IMR-90 (cell line): ENCODE data around the gene RASGRP1. TPM values are rescaled to one million over a fixed set of nuclear protein-coding genes. Genes with fewer than 3 reads are reported as not detected.

ENCODE experiments used
- ATAC-seq: fragments of 200-7000 bp; cut with Tn5 transposase; 2 replicates; pipeline ENCODE4 v1.9.1; 2020; ENCODE audit warnings: low read depth, mild to moderate bottlenecking, moderate library complexity
- BruUV-seq: library from RNA; stranded (reverse); fragments of 400-500 nt; replicated peaks from 2 replicates; lab custom pipeline; 2021; lab: Mats Ljungman, UMichigan
- CTCF ChIA-PET: fragments of 300-600 bp; formaldehyde crosslinking; extraction: SDS; loops from one replicate; lab custom pipeline; 2021; ENCODE audit warnings: antibody characterized with exemption; lab: Yijun Ruan, JAX
- POLR2A ChIA-PET: fragments of 300-600 bp; sonication (Branson Sonifier 250); formaldehyde crosslinking; loops from one replicate; lab custom pipeline; 2022; ENCODE audit warnings: antibody characterized with exemption; ENCODE audit not compliant: unreplicated experiment; lab: Charles Lee
- DNase-seq: peaks from one replicate; pipeline ENCODE4 v3.0.0; 2013
- H2AFZ ChIP-seq: replicated peaks from 2 replicates; pipeline ENCODE3; 2013; ENCODE audit warnings: low read length, mild to moderate bottlenecking; ENCODE audit not compliant: poor library complexity
- H2AK5ac ChIP-seq: 2 replicates; pipeline ENCODE4 v1.6.1; 2013; ENCODE audit warnings: low read depth, low read length, inconsistent platforms
- H2AK9ac ChIP-seq: replicated peaks from 2 replicates; pipeline ENCODE3; 2013; ENCODE audit warnings: mild to moderate bottlenecking, low read depth, low read length, moderate library complexity; ENCODE audit not compliant: poor library complexity
- H2BK120ac ChIP-seq: 2 replicates; pipeline ENCODE4 v1.6.1; 2013; ENCODE audit warnings: low read depth, low read length, inconsistent platforms
- H2BK15ac ChIP-seq: 3 replicates; pipeline ENCODE4 v1.6.1; 2013; ENCODE audit warnings: low read depth, low read length, inconsistent platforms
- H2BK20ac ChIP-seq: 2 replicates; pipeline ENCODE4 v1.6.1; 2013; ENCODE audit warnings: low read depth, mild to moderate bottlenecking, inconsistent platforms, low read length, moderate library complexity
- H2BK5ac ChIP-seq: 2 replicates; pipeline ENCODE4 v1.6.1; 2013; ENCODE audit warnings: mild to moderate bottlenecking, low read depth, low read length, inconsistent platforms; ENCODE audit not compliant: poor library complexity, severe bottlenecking
- H3K14ac ChIP-seq: replicated peaks from 2 replicates; pipeline ENCODE4 v1.6.1; 2013; ENCODE audit warnings: low read depth, low read length, inconsistent platforms
- H3K18ac ChIP-seq: 2 replicates; pipeline ENCODE4 v1.6.1; 2013; ENCODE audit warnings: low read depth, low read length, control low read depth
- H3K23ac ChIP-seq: 2 replicates; pipeline ENCODE4 v1.6.1; 2013; ENCODE audit warnings: low read depth, low read length, inconsistent platforms
- H3K27ac ChIP-seq: 2 replicates; pipeline ENCODE4 v1.5.1; 2013; ENCODE audit warnings: mild to moderate bottlenecking, control low read depth, low read length; ENCODE audit not compliant: insufficient read depth
- H3K27me3 ChIP-seq: 2 replicates; pipeline ENCODE4 v1.6.1; 2013; ENCODE audit warnings: low read length; ENCODE audit not compliant: control insufficient read depth, insufficient read depth
- H3K36me3 ChIP-seq: 2 replicates; pipeline ENCODE4 v1.6.1; 2013; ENCODE audit warnings: low read length, mixed read lengths; ENCODE audit not compliant: control insufficient read depth, insufficient read depth
- H3K4ac ChIP-seq: 2 replicates; pipeline ENCODE4 v1.6.1; 2013; ENCODE audit warnings: low read depth, low read length, inconsistent platforms
- H3K4me1 ChIP-seq: 2 replicates; pipeline ENCODE4 v1.6.1; 2013; ENCODE audit warnings: low read length, mixed read lengths; ENCODE audit not compliant: control insufficient read depth, insufficient read depth
- H3K4me2 ChIP-seq: 2 replicates; pipeline ENCODE4 v1.6.1; 2013; ENCODE audit warnings: low read depth, mild to moderate bottlenecking, control low read depth, low read length, moderate library complexity
- H3K4me3 ChIP-seq: 2 replicates; pipeline ENCODE4 v1.5.1; 2013; ENCODE audit warnings: low read depth, mild to moderate bottlenecking, control low read depth, low read length, moderate library complexity; ENCODE audit not compliant: insufficient read depth
- H3K56ac ChIP-seq: 2 replicates; pipeline ENCODE4 v1.6.1; 2013; ENCODE audit warnings: low read length, inconsistent platforms; ENCODE audit not compliant: insufficient read depth; ENCODE audit errors: extremely low read depth
- H3K79me1 ChIP-seq, 2 experiments: 2 replicates each; pipeline ENCODE4 v1.6.1; 2013; ENCODE audit warnings: low read length in 2 of 2, inconsistent platforms in 1 of 2, low read depth in 1 of 2
- H3K9ac ChIP-seq: 2 replicates; pipeline ENCODE4 v1.6.1; 2013; ENCODE audit warnings: low read depth, low read length, control low read depth
- H3K9me1 ChIP-seq: 2 replicates; pipeline ENCODE4 v1.6.1; 2013; ENCODE audit warnings: low read length, inconsistent platforms; ENCODE audit not compliant: insufficient read depth
- H3K9me3 ChIP-seq: 2 replicates; pipeline ENCODE4 v1.6.1; 2013; ENCODE audit warnings: low read length; ENCODE audit not compliant: control insufficient read depth, insufficient read depth
- H4K20me1 ChIP-seq: 2 replicates; pipeline ENCODE4 v1.6.1; 2013; ENCODE audit warnings: low read length, inconsistent platforms; ENCODE audit not compliant: insufficient read depth
- H4K5ac ChIP-seq: 2 replicates; pipeline ENCODE4 v1.6.1; 2013; ENCODE audit warnings: mild to moderate bottlenecking, low read depth, low read length, control low read depth
- H4K8ac ChIP-seq, 2 experiments: 2 replicates each; pipeline ENCODE4 v1.6.1; 2013; ENCODE audit warnings: low read depth in 2 of 2, low read length in 2 of 2, control low read depth in 1 of 2, inconsistent platforms in 1 of 2
- H4K91ac ChIP-seq: 2 replicates; pipeline ENCODE4 v1.6.1; 2013; ENCODE audit warnings: low read depth, low read length, inconsistent platforms; ENCODE audit not compliant: insufficient read depth
- BHLHE40 ChIP-seq: fragments of 150-350 bp; IDR thresholded peaks from 2 replicates; pipeline ENCODE4 v1.6.1; 2016; ENCODE audit warnings: mild to moderate bottlenecking, low read depth, low read length
- CEBPB ChIP-seq: IDR thresholded peaks from 2 replicates; pipeline ENCODE4 v1.6.1; 2012; ENCODE audit warnings: low read depth, low read length, improper control_type of control experiment
- CHD1 ChIP-seq: IDR thresholded peaks from 2 replicates; pipeline ENCODE4 v1.6.1; 2012; ENCODE audit warnings: low read depth, low read length, improper control_type of control experiment
- CTCF ChIP-seq: conservative IDR thresholded peaks from 2 replicates; pipeline ENCODE4 v1.5.1; 2012; ENCODE audit warnings: mild to moderate bottlenecking, low read depth, low read length, improper control_type of control experiment
- ELK1 ChIP-seq: fragments of 150-350 bp; IDR thresholded peaks from 2 replicates; pipeline ENCODE4 v1.6.1; 2016; ENCODE audit warnings: low read depth, mild to moderate bottlenecking, low read length, moderate library complexity, borderline replicate concordance
- FOS ChIP-seq: fragments of 150-350 bp; IDR thresholded peaks from 2 replicates; pipeline ENCODE4 v1.6.1; 2016; ENCODE audit warnings: low read depth, low read length
- MAFK ChIP-seq: IDR thresholded peaks from 2 replicates; pipeline ENCODE4 v1.6.1; 2012; ENCODE audit warnings: low read depth, low read length, improper control_type of control experiment
- MAZ ChIP-seq: IDR thresholded peaks from 2 replicates; pipeline ENCODE4 v1.6.1; 2012; ENCODE audit warnings: low read depth, mild to moderate bottlenecking, low read length, improper control_type of control experiment, moderate library complexity, borderline replicate concordance
- POLR2A ChIP-seq: IDR thresholded peaks from 2 replicates; pipeline ENCODE4 v1.6.1; 2012; ENCODE audit warnings: mild to moderate bottlenecking, low read depth, low read length
- RAD21 ChIP-seq: IDR thresholded peaks from 2 replicates; pipeline ENCODE4 v1.6.1; 2012; ENCODE audit warnings: low read length, improper control_type of control experiment
- RCOR1 ChIP-seq: IDR thresholded peaks from 2 replicates; pipeline ENCODE4 v1.6.1; 2012; ENCODE audit warnings: mild to moderate bottlenecking, low read length, improper control_type of control experiment; ENCODE audit not compliant: insufficient replicate concordance
- RFX5 ChIP-seq: IDR thresholded peaks from 2 replicates; pipeline ENCODE4 v1.8.0; 2012; ENCODE audit warnings: low read depth, mild to moderate bottlenecking, low read length, moderate library complexity
- SMC3 ChIP-seq: fragments of 150-350 bp; IDR thresholded peaks from 2 replicates; pipeline ENCODE4 v1.6.1; 2016; ENCODE audit warnings: low read depth, mild to moderate bottlenecking, antibody characterized with exemption, low read length, moderate library complexity
- USF2 ChIP-seq: fragments of 150-350 bp; IDR thresholded peaks from 2 replicates; pipeline ENCODE4 v1.6.1; 2017; ENCODE audit warnings: mild to moderate bottlenecking, antibody characterized with exemption, low read length, low read depth
- WGBS, 2 experiments: methylation state at CpG; one replicate each; pipeline versions ENCODE4 v1.1.5 to v1.1.7; 2013; ENCODE audit warnings: missing lambda C conversion rate in 2 of 2; ENCODE audit not compliant: insufficient read length in 1 of 2; ENCODE audit errors: extremely low coverage in 2 of 2; 5-methylcytosine and 5-hydroxymethylcytosine counted together
- dilution Hi-C: fragments of 300-500 bp; cut with HindIII; formaldehyde crosslinking; loops from one replicate; pipeline ENCODE4 v1.14.3; 2018; ENCODE audit warnings: low sequenced_read_pairs; ENCODE audit not compliant: unreplicated experiment
- in situ Hi-C: fragments of 300-500 bp; cut with MboI; formaldehyde crosslinking; loops from 3 replicates; pipeline ENCODE4 v1.14.3; 2019; ENCODE audit warnings: low sequenced_read_pairs, inconsistent platforms, mixed read lengths
- intact Hi-C: fragments of 100-400 bp; cut with micrococcal nuclease; formaldehyde crosslinking; loops from 2 replicates; pipeline ENCODE4 v1.10.0; 2022
- polyA plus RNA-seq, 3 experiments: library from polyadenylated mRNA; depleted of rRNA; stranded (reverse); fragments of >200 nt; gene quantifications; 2 replicates each; pipeline ENCODE4 v1.2.3, GENCODE V29; 2012; ENCODE audit warnings: low replicate concordance in 1 of 3
- total RNA-seq: library from RNA; depleted of rRNA; stranded (reverse); fragments of >200 nt; gene quantifications from 2 replicates; pipeline ENCODE4 v1.2.3, GENCODE V29; 2012

The RASGRP1 gene
- total and polyA plus RNA-seq, 2 of the 4 experiments (the other 2 are of a cell fraction), result 1.4 to 3.2 TPM

GRCh38 chr15:38613085-38613484 lies 48.5 kb upstream of the RASGRP1 start:
- Histone ChIP-seq H3K9ac (no peak overlapping the region), H3K4me2 (no peak overlapping the region), H3K9me3 (no peaks in the 10 kb centered on the region; the same call in 1 of the 2 replicates), H3K9me1 (no peaks in the 10 kb centered on the region), H4K91ac (no peak overlapping the region), H2BK5ac (no peak overlapping the region), H4K8ac (no peak overlapping the region), H4K20me1 (no peaks in the 10 kb centered on the region), H3K4me1 (no peaks in the 10 kb centered on the region), H3K79me1 (no peaks in the 10 kb centered on the region), H3K4me3 (no peak overlapping the region), H2AFZ (no peak overlapping the region), H3K56ac (no peak overlapping the region), H3K36me3 (no peaks in the 10 kb centered on the region), H3K23ac (no peak overlapping the region), H2BK20ac (no peak overlapping the region), H3K14ac (no peak overlapping the region), H2AK5ac (no peak overlapping the region), H3K27ac (no peak overlapping the region), H2AK9ac (no peak overlapping the region), H3K27me3 (peaks cover 58% of the 10 kb centered on the region), H3K4ac (no peak overlapping the region), H4K5ac (no peak overlapping the region), H2BK120ac (no peak overlapping the region), H2BK15ac (no peak overlapping the region), H3K18ac (no peak overlapping the region)
- no peak for ATAC-seq
- no TSS peak for BruUV-seq
- no CpG with 5 or more reads among the region's 3 CpGs for WGBS, 2 experiments
- in situ Hi-C loops (no loop called here), intact Hi-C loops (no loop called here), dilution Hi-C loops (no loop called here)
- CTCF ChIA-PET, result no interaction called here
- POLR2A ChIA-PET, result no interaction called here
- TF ChIP-seq MAZ (no peak), CHD1 (no peak), RFX5 (no peak), RCOR1 (no peak), CEBPB (no peak), MAFK (no peak), FOS (no peak), BHLHE40 (no peak), USF2 (no peak), CTCF (no peak), ELK1 (no peak), RAD21 (no peak), POLR2A (no peak), SMC3 (no peak)
- DNase-seq, result no peak
